Activated B cell treated with CpG ODN at 0.5 μM for 24 hours (primary cell): ENCODE data around the gene ODF2. TPM values are rescaled to one million over a fixed set of nuclear protein-coding genes. Genes with fewer than 3 reads are reported as not detected.
A peak's percentile ranks its signal among the peaks of the same experiment; 100 is the strongest.

Source experiments
- ATAC-seq: fragments of 200-7000 bp; cut with Tn5 transposase; one replicate; pipeline ENCODE4 v1.10.0; 2021; ENCODE audit warnings: low read depth, mild to moderate bottlenecking, moderate library complexity
- CTCF ChIA-PET: fragments of 350-600 bp; sonication (Branson Sonifier 250); formaldehyde crosslinking; loops from one replicate; lab custom pipeline; 2021; ENCODE audit warnings: antibody characterized with exemption; lab: Charles Lee
- POLR2A ChIA-PET: fragments of 350-600 bp; sonication (Branson Sonifier 250); formaldehyde crosslinking; loops from one replicate; lab custom pipeline; 2021; ENCODE audit warnings: antibody characterized with exemption; lab: Charles Lee
- DNase-seq: peaks from one replicate; pipeline ENCODE4 v3.0.0; 2022
- H3K27ac Mint-ChIP-seq: one replicate; pipeline ENCODE4 v1.8.0; 2020; ENCODE audit warnings: mixed read lengths
- H3K27me3 Mint-ChIP-seq: one replicate; pipeline ENCODE4 v1.8.0; 2021; ENCODE audit warnings: mixed read lengths
- H3K36me3 Mint-ChIP-seq: one replicate; pipeline ENCODE4 v1.8.0; 2021; ENCODE audit warnings: low read depth, mixed read lengths
- H3K4me1 Mint-ChIP-seq: one replicate; pipeline ENCODE4 v1.8.0; 2021; ENCODE audit warnings: mixed read lengths
- H3K4me3 Mint-ChIP-seq: one replicate; pipeline ENCODE4 v1.8.0; 2020; ENCODE audit warnings: mild to moderate bottlenecking, mixed read lengths
- H3K9me3 Mint-ChIP-seq: one replicate; pipeline ENCODE4 v1.8.0; 2020; ENCODE audit warnings: mixed read lengths
- CTCF ChIP-seq: fragments of 200-600 bp; IDR thresholded peaks from one replicate; pipeline ENCODE4 v1.8.0; 2022; ENCODE audit warnings: antibody characterized with exemption, mild to moderate bottlenecking
- intact Hi-C: fragments of 100-400 bp; cut with micrococcal nuclease; formaldehyde crosslinking; loops from one replicate; pipeline ENCODE4 v1.15.1; 2024
- total RNA-seq: library from RNA; stranded (reverse); gene quantifications from 2 replicates; pipeline ENCODE4 v1.2.3, GENCODE V29; 2022

The ODF2 gene
- total RNA-seq, 1 donor from 2014 or later, result 45.7 TPM

GRCh38 chr9:128448746-128449145, 7.1 kb upstream of the ODF2 start:
- TF ChIP-seq CTCF, result no peak
- Mint-ChIP-seq H3K4me1 (no peaks in the 10 kb centered on the region), H3K27me3 (no peaks in the 10 kb centered on the region), H3K36me3 (no peaks in the 10 kb centered on the region), H3K4me3 (no peak overlapping the region), H3K9me3 (no peaks in the 10 kb centered on the region), H3K27ac (no peak overlapping the region)
- intact Hi-C loops, result no loop called here
- CTCF ChIA-PET, result no interaction called here
- POLR2A ChIA-PET, result no interaction called here
- no peak for ATAC-seq
- DNase-seq, result no peak

GRCh38 chr9:128454991-128455390, 815 bp upstream of the ODF2 start:
- no peak for ATAC-seq
- Mint-ChIP-seq H3K27ac (peak overlapping the region; percentile 20), H3K27me3 (no peaks in the 10 kb centered on the region), H3K4me1 (peaks cover 14% of the 10 kb centered on the region), H3K36me3 (peaks cover 13% of the 10 kb centered on the region), H3K4me3 (peak overlapping the region; percentile 41), H3K9me3 (no peaks in the 10 kb centered on the region)
- no peak for DNase-seq
- intact Hi-C loops, result loop anchor here (5.0 kb wide), 1 partner anchor 178 kb away; the partner anchor contains the start of genes GOLGA2 and SWI5
- no peak for TF ChIP-seq CTCF
- POLR2A ChIA-PET, result interaction anchor here (0.6 to 1.5 kb wide), 4 partner anchors 34 to 269 kb away, joined by 3 to 7 read pairs (median 4); partner anchors contain the start of genes GLE1, SPTAN1 and ZDHHC12
- CTCF ChIA-PET, result interaction anchor here (1.3 kb wide), 1 partner anchor 16 kb away, joined by 4 read pairs; no protein-coding TSS in a partner anchor

- DNase-seq (peak; percentile 60), ATAC-seq (peak; percentile 62)
- ChIA-PET CTCF (interaction anchor here (0.9 kb wide), 1 partner anchor 18 kb away, joined by 5 read pairs; no protein-coding TSS in a partner anchor), POLR2A (no interaction called here)
- Mint-ChIP-seq H3K27ac (peak overlapping the region; percentile 83), H3K4me3 (peak overlapping the region; percentile 88), H3K9me3 (no peaks in the 10 kb centered on the region), H3K27me3 (no peaks in the 10 kb centered on the region), H3K36me3 (peaks cover 29% of the 10 kb centered on the region), H3K4me1 (peaks cover 14% of the 10 kb centered on the region)
- intact Hi-C loops, result loop anchor here (1.0 to 5.0 kb wide), 8 partner anchors 18 to 268 kb away; partner anchors contain the start of genes CERCAM, COQ4, GLE1 and GOLGA2
- TF ChIP-seq CTCF, result no peak
Measured at GRCh38 chr9:128456613-128457061, 831 bp downstream of the ODF2 start.

- POLR2A ChIA-PET, result interaction anchor here (0.6 kb wide), 1 partner anchor 166 kb away, joined by 4 read pairs; no protein-coding TSS in a partner anchor
- Mint-ChIP-seq H3K27me3 (no peaks in the 10 kb centered on the region), H3K9me3 (no peaks in the 10 kb centered on the region), H3K36me3 (peaks cover 35% of the 10 kb centered on the region), H3K4me3 (peak overlapping the region; percentile 88), H3K4me1 (peaks cover 14% of the 10 kb centered on the region), H3K27ac (peak overlapping the region; percentile 83)
- intact Hi-C loops, result loop anchor here (2.0 to 5.0 kb wide), 2 partner anchors 18 to 180 kb away; partner anchors contain the start of genes GOLGA2 and SWI5
- ATAC-seq, result no peak
- CTCF ChIA-PET, result interaction anchor here (0.9 kb wide), 1 partner anchor 19 kb away, joined by 5 read pairs; no protein-coding TSS in a partner anchor
- no peak for TF ChIP-seq CTCF
- DNase-seq, result no peak
Measured at GRCh38 chr9:128457207-128457606, 1.4 kb downstream of the ODF2 start.

GRCh38 chr9:128459011-128459410, 3.2 kb downstream of the ODF2 start:
- intact Hi-C loops, result loop anchor here (5.0 kb wide), 1 partner anchor 182 kb away; the partner anchor contains the start of genes GOLGA2 and SWI5
- DNase-seq (no peak), ATAC-seq (no peak)
- Mint-ChIP-seq H3K4me3 (peak overlapping the region; percentile 44), H3K36me3 (peaks cover 47% of the 10 kb centered on the region), H3K9me3 (no peaks in the 10 kb centered on the region), H3K27me3 (no peaks in the 10 kb centered on the region), H3K27ac (no peak overlapping the region), H3K4me1 (peaks cover 14% of the 10 kb centered on the region)
- POLR2A ChIA-PET, result interaction anchor here (1.6 kb wide), 1 partner anchor 12 kb away, joined by 3 read pairs; no protein-coding TSS in a partner anchor
- no peak for TF ChIP-seq CTCF
- CTCF ChIA-PET, result interaction anchor here (0.8 kb wide), 1 partner anchor 20 kb away, joined by 3 read pairs; no protein-coding TSS in a partner anchor
